ENCODE measurements around the gene PCNX2. TPM values are rescaled to one million over a fixed set of nuclear protein-coding genes. Genes with fewer than 3 reads are reported as not detected.
A peak's percentile ranks its signal among the peaks of the same experiment; 100 is the strongest.

The PCNX2 gene
- total RNA-seq, 2 experiments from 2014 or later: 25.0 to 29.8 TPM

GRCh38 chr1:232980355-232980978, 315.1 kb downstream of the PCNX2 start:
- Mint-ChIP-seq H3K27ac (no peak overlapping the region), H3K27me3 (no peaks in the 10 kb centered on the region), H3K4me1 (peaks cover 22% of the 10 kb centered on the region), H3K9me3 (no peaks in the 10 kb centered on the region), H3K36me3 (ENCODE audit: low read depth) (peaks cover 50% of the 10 kb centered on the region), H3K4me3 (no peak overlapping the region)
- DNase-seq: no peak
- ChIA-PET CTCF (interaction anchor here (0.5 to 1.0 kb wide), 3 partner anchors 9 to 230 kb away, joined by 3 read pairs; no protein-coding TSS in a partner anchor), POLR2A (no interaction called here)

GRCh38 chr1:232979558-232979957, 316.0 kb downstream of the PCNX2 start:
- Mint-ChIP-seq H3K4me1 (peaks cover 22% of the 10 kb centered on the region), H3K36me3 (ENCODE audit: low read depth) (peaks cover 55% of the 10 kb centered on the region), H3K27ac (no peak overlapping the region), H3K9me3 (peaks cover 3% of the 10 kb centered on the region), H3K4me3 (no peak overlapping the region), H3K27me3 (no peaks in the 10 kb centered on the region)
- ChIA-PET POLR2A (no interaction called here), CTCF (interaction anchor here (1.0 to 1.2 kb wide), 2 partner anchors 10 to 28 kb away, joined by 3 read pairs; no protein-coding TSS in a partner anchor)
- DNase-seq: no peak

- H3K4me1 Mint-ChIP-seq: peaks cover 25% of the 10 kb centered on the region
- H3K36me3 Mint-ChIP-seq (ENCODE audit: low read depth): peaks cover 61% of the 10 kb centered on the region
- H3K27me3 Mint-ChIP-seq: no peaks in the 10 kb centered on the region
- CTCF ChIA-PET: interaction anchor here (1.2 to 1.3 kb wide), 2 partner anchors 12 to 28 kb away, joined by 3 read pairs; no protein-coding TSS in a partner anchor
- H3K4me3 Mint-ChIP-seq: no peak overlapping the region
- no peak for DNase-seq
- POLR2A ChIA-PET: no interaction called here
- H3K9me3 Mint-ChIP-seq: peaks cover 9% of the 10 kb centered on the region
- no peak overlapping the region for H3K27ac Mint-ChIP-seq
Observed at GRCh38 chr1:232978815-232979214, 316.7 kb downstream of the PCNX2 start.

GRCh38 chr1:232978091-232978634, 317.4 kb downstream of the PCNX2 start:
- Mint-ChIP-seq H3K9me3 (peaks cover 15% of the 10 kb centered on the region), H3K4me3 (no peak overlapping the region), H3K36me3 (ENCODE audit: low read depth) (peaks cover 66% of the 10 kb centered on the region), H3K27me3 (no peaks in the 10 kb centered on the region), H3K4me1 (peaks cover 25% of the 10 kb centered on the region), H3K27ac (peak overlapping the region; percentile 87)
- POLR2A ChIA-PET: interaction anchor here (0.6 kb wide), 1 partner anchor 43 kb away, joined by 4 read pairs; no protein-coding TSS in a partner anchor
- CTCF ChIA-PET: interaction anchor here (1.0 to 1.3 kb wide), 2 partner anchors 9 to 11 kb away, joined by 3 read pairs; no protein-coding TSS in a partner anchor
- peak; percentile 46 for DNase-seq

GRCh38 chr1:232974971-232975370, 320.6 kb downstream of the PCNX2 start:
- DNase-seq: no peak
- CTCF ChIA-PET: no interaction called here
- Mint-ChIP-seq H3K36me3 (ENCODE audit: low read depth) (peaks cover 83% of the 10 kb centered on the region), H3K27ac (no peak overlapping the region), H3K27me3 (no peaks in the 10 kb centered on the region), H3K9me3 (peaks cover 34% of the 10 kb centered on the region), H3K4me1 (peaks cover 24% of the 10 kb centered on the region), H3K4me3 (no peak overlapping the region)
- POLR2A ChIA-PET: no interaction called here

GRCh38 chr1:232973652-232974611, 321.6 kb downstream of the PCNX2 start:
- no peaks in the 10 kb centered on the region for H3K27me3 Mint-ChIP-seq
- no peak overlapping the region for H3K4me3 Mint-ChIP-seq
- ChIA-PET POLR2A (no interaction called here), CTCF (interaction anchor here (1.0 kb wide), 1 partner anchor 13 kb away, joined by 3 read pairs; no protein-coding TSS in a partner anchor)
- H3K27ac Mint-ChIP-seq: no peak overlapping the region
- DNase-seq: no peak
- peaks cover 36% of the 10 kb centered on the region for H3K9me3 Mint-ChIP-seq
- H3K4me1 Mint-ChIP-seq: peaks cover 30% of the 10 kb centered on the region
- peaks cover 87% of the 10 kb centered on the region for H3K36me3 Mint-ChIP-seq (ENCODE audit: low read depth)

- H3K9me3 Mint-ChIP-seq: peaks cover 36% of the 10 kb centered on the region
- peaks cover 29% of the 10 kb centered on the region for H3K4me1 Mint-ChIP-seq
- H3K36me3 Mint-ChIP-seq (ENCODE audit: low read depth): peaks cover 76% of the 10 kb centered on the region
- H3K4me3 Mint-ChIP-seq: no peak overlapping the region
- ChIA-PET POLR2A (no interaction called here), CTCF (no interaction called here)
- no peaks in the 10 kb centered on the region for H3K27me3 Mint-ChIP-seq
- H3K27ac Mint-ChIP-seq: no peak overlapping the region
- DNase-seq: no peak
Observed at GRCh38 chr1:232970508-232970907, 325.0 kb downstream of the PCNX2 start.

GRCh38 chr1:232969799-232970198, 325.7 kb downstream of the PCNX2 start:
- Mint-ChIP-seq H3K27ac (peak overlapping the region; percentile 47), H3K9me3 (peaks cover 33% of the 10 kb centered on the region), H3K4me1 (peaks cover 36% of the 10 kb centered on the region), H3K27me3 (no peaks in the 10 kb centered on the region), H3K36me3 (ENCODE audit: low read depth) (peaks cover 79% of the 10 kb centered on the region), H3K4me3 (no peak overlapping the region)
- ChIA-PET CTCF (interaction anchor here (0.5 kb wide), 1 partner anchor 173 kb away, joined by 3 read pairs; no protein-coding TSS in a partner anchor), POLR2A (no interaction called here)
- no peak for DNase-seq

GRCh38 chr1:232968965-232969364, 326.6 kb downstream of the PCNX2 start:
- ChIA-PET POLR2A (no interaction called here), CTCF (interaction anchor here (0.7 to 1.0 kb wide), 2 partner anchors 16 to 48 kb away, joined by 3 to 6 read pairs; no protein-coding TSS in a partner anchor)
- Mint-ChIP-seq H3K4me1 (peaks cover 37% of the 10 kb centered on the region), H3K27me3 (no peaks in the 10 kb centered on the region), H3K9me3 (peaks cover 29% of the 10 kb centered on the region), H3K27ac (peak overlapping the region; percentile 73), H3K4me3 (no peak overlapping the region), H3K36me3 (ENCODE audit: low read depth) (peaks cover 71% of the 10 kb centered on the region)
- DNase-seq: peak; percentile 33

GRCh38 chr1:232968391-232968790, 327.1 kb downstream of the PCNX2 start:
- Mint-ChIP-seq H3K36me3 (ENCODE audit: low read depth) (peaks cover 69% of the 10 kb centered on the region), H3K27ac (no peak overlapping the region), H3K4me3 (no peak overlapping the region), H3K27me3 (no peaks in the 10 kb centered on the region), H3K9me3 (peaks cover 23% of the 10 kb centered on the region), H3K4me1 (peaks cover 40% of the 10 kb centered on the region)
- ChIA-PET POLR2A (no interaction called here), CTCF (interaction anchor here (0.7 to 1.0 kb wide), 2 partner anchors 32 to 47 kb away, joined by 3 read pairs; no protein-coding TSS in a partner anchor)
- DNase-seq: no peak

- ChIA-PET POLR2A (no interaction called here), CTCF (interaction anchor here (0.8 kb wide), 1 partner anchor 12 kb away, joined by 3 read pairs; no protein-coding TSS in a partner anchor)
- H3K27ac Mint-ChIP-seq: no peak overlapping the region
- H3K36me3 Mint-ChIP-seq (ENCODE audit: low read depth): peaks cover 61% of the 10 kb centered on the region
- no peak overlapping the region for H3K4me3 Mint-ChIP-seq
- H3K9me3 Mint-ChIP-seq: peaks cover 8% of the 10 kb centered on the region
- no peak for DNase-seq
- peaks cover 49% of the 10 kb centered on the region for H3K4me1 Mint-ChIP-seq
- no peaks in the 10 kb centered on the region for H3K27me3 Mint-ChIP-seq
Observed at GRCh38 chr1:232966663-232967062, 328.9 kb downstream of the PCNX2 start.

- ChIA-PET CTCF (interaction anchor here (0.9 kb wide), 1 partner anchor 10 kb away, joined by 3 read pairs; no protein-coding TSS in a partner anchor), POLR2A (interaction anchor here (0.6 kb wide), 1 partner anchor 339 kb away, joined by 3 read pairs; no protein-coding TSS in a partner anchor)
- H3K4me1 Mint-ChIP-seq: peaks cover 49% of the 10 kb centered on the region
- H3K27me3 Mint-ChIP-seq: no peaks in the 10 kb centered on the region
- H3K4me3 Mint-ChIP-seq: no peak overlapping the region
- peaks cover 2% of the 10 kb centered on the region for H3K9me3 Mint-ChIP-seq
- peaks cover 58% of the 10 kb centered on the region for H3K36me3 Mint-ChIP-seq (ENCODE audit: low read depth)
- DNase-seq: no peak
- no peak overlapping the region for H3K27ac Mint-ChIP-seq
Observed at GRCh38 chr1:232965912-232966217, 329.7 kb downstream of the PCNX2 start.

All from activated CD4-positive, alpha-beta T cell treated with anti-CD3 and anti-CD28 coated beads, Interleukin-2, amount 10 ng/mL, durations not matched to agents 7 days and 5 days (primary cell).